Calu3 (cell line): Measurements from ENCODE around the gene ZMYND19. TPM values are rescaled to one million over a fixed set of nuclear protein-coding genes. Genes with fewer than 3 reads are reported as not detected.
"Not testable (repeated sequence)": the region's sequence is repeated elsewhere in the genome, so short reads cannot be mapped to it uniquely, and the experiment has no call there.

Experiments
- BruUV-seq: library from RNA; stranded (reverse); fragments of 400-500 nt; replicated peaks from 2 replicates; lab custom pipeline; 2021; lab: Mats Ljungman, UMichigan
- CTCF ChIA-PET: fragments of 300-600 bp; sonication (Branson Sonifier 250); formaldehyde crosslinking; loops from one replicate; lab custom pipeline; 2022; ENCODE audit warnings: antibody characterized with exemption; lab: Charles Lee
- DNase-seq: peaks from one replicate; pipeline ENCODE4 v3.0.0; 2022
- H3K27ac Mint-ChIP-seq: one replicate; pipeline ENCODE4 v1.8.0; 2022; ENCODE audit warnings: mixed read lengths; ENCODE audit not compliant: unreplicated experiment
- H3K27me3 Mint-ChIP-seq: one replicate; pipeline ENCODE4 v1.8.0; 2022; ENCODE audit warnings: mixed read lengths; ENCODE audit not compliant: unreplicated experiment
- H3K36me3 Mint-ChIP-seq: one replicate; pipeline ENCODE4 v1.8.0; 2022; ENCODE audit warnings: mild to moderate bottlenecking, moderate library complexity, mixed read lengths; ENCODE audit not compliant: insufficient read depth, unreplicated experiment
- H3K4me1 Mint-ChIP-seq: one replicate; pipeline ENCODE4 v1.8.0; 2022; ENCODE audit warnings: mild to moderate bottlenecking, low read depth, mixed read lengths; ENCODE audit not compliant: unreplicated experiment
- H3K4me3 Mint-ChIP-seq: one replicate; pipeline ENCODE4 v1.8.0; 2022; ENCODE audit warnings: mild to moderate bottlenecking, low read depth, moderate library complexity, mixed read lengths; ENCODE audit not compliant: unreplicated experiment
- H3K9me3 Mint-ChIP-seq: one replicate; pipeline ENCODE4 v1.8.0; 2022; ENCODE audit warnings: low read depth, mixed read lengths; ENCODE audit not compliant: unreplicated experiment
- CTCF ChIP-seq: fragments of 200-600 bp; IDR thresholded peaks from one replicate; pipeline ENCODE4 v1.8.0; 2022; ENCODE audit warnings: antibody characterized with exemption; ENCODE audit not compliant: unreplicated experiment
- intact Hi-C: fragments of 100-400 bp; cut with micrococcal nuclease; formaldehyde crosslinking; loops from one replicate; pipeline ENCODE4 v1.10.0; 2022; ENCODE audit not compliant: unreplicated experiment
- total RNA-seq: library from RNA; stranded (reverse); gene quantifications from 2 replicates; pipeline ENCODE4 v1.2.3, GENCODE V29; 2022

ZMYND19 gene
- total RNA-seq, 1 experiment from 2014 or later: 30.0 TPM

- H3K36me3 Mint-ChIP-seq: no peaks in the 10 kb centered on the region
- peaks cover 2% of the 10 kb centered on the region for H3K9me3 Mint-ChIP-seq
- no peak for TF ChIP-seq CTCF
- H3K4me1 Mint-ChIP-seq: no peaks in the 10 kb centered on the region
- H3K27me3 Mint-ChIP-seq: no peaks in the 10 kb centered on the region
- intact Hi-C loops: no loop called here
- H3K4me3 Mint-ChIP-seq: no peak overlapping the region
- H3K27ac Mint-ChIP-seq: no peak overlapping the region
- DNase-seq: no peak
- no TSS peak for BruUV-seq
- CTCF ChIA-PET: no interaction called here
Observed at GRCh38 chr9:137542486-137542885, 47.8 kb downstream of the ZMYND19 start.

- no TSS peak for BruUV-seq
- H3K27ac Mint-ChIP-seq: no peak overlapping the region
- H3K4me3 Mint-ChIP-seq: no peak overlapping the region
- no peaks in the 10 kb centered on the region for H3K4me1 Mint-ChIP-seq
- CTCF ChIA-PET: interaction anchor here (0.6 kb wide), 1 partner anchor 27 kb away, joined by 3 read pairs; no protein-coding TSS in a partner anchor
- TF ChIP-seq CTCF: no peak
- no peaks in the 10 kb centered on the region for H3K9me3 Mint-ChIP-seq
- DNase-seq: no peak
- intact Hi-C loops: no loop called here
- H3K27me3 Mint-ChIP-seq: no peaks in the 10 kb centered on the region
- no peaks in the 10 kb centered on the region for H3K36me3 Mint-ChIP-seq
Observed at GRCh38 chr9:137540536-137540935, 49.8 kb downstream of the ZMYND19 start.

GRCh38 chr9:137538058-137538457 is 52.3 kb downstream of the ZMYND19 start:
- Mint-ChIP-seq H3K27me3 (no peaks in the 10 kb centered on the region), H3K4me1 (peaks cover 9% of the 10 kb centered on the region), H3K9me3 (no peaks in the 10 kb centered on the region), H3K4me3 (no peak overlapping the region), H3K36me3 (peaks cover 4% of the 10 kb centered on the region), H3K27ac (no peak overlapping the region)
- intact Hi-C loops: no loop called here
- BruUV-seq: no TSS peak
- TF ChIP-seq CTCF: no peak
- CTCF ChIA-PET: no interaction called here
- DNase-seq: no peak

- DNase-seq, intact Hi-C loops, BruUV-seq, H3K9me3 Mint-ChIP-seq, H3K36me3 Mint-ChIP-seq, H3K27me3 Mint-ChIP-seq, CTCF ChIA-PET, H3K27ac Mint-ChIP-seq, H3K4me1 Mint-ChIP-seq, H3K4me3 Mint-ChIP-seq: not testable (repeated sequence)
Observed at GRCh38 chr9:137536594-137537131, 53.6 kb downstream of the ZMYND19 start.

GRCh38 chr9:137535120-137535428 is 55.2 kb downstream of the ZMYND19 start:
- H3K27me3 Mint-ChIP-seq: no peaks in the 10 kb centered on the region
- H3K27ac Mint-ChIP-seq: no peak overlapping the region
- no peak for TF ChIP-seq CTCF
- no peak for DNase-seq
- peaks cover 9% of the 10 kb centered on the region for H3K4me1 Mint-ChIP-seq
- CTCF ChIA-PET: interaction anchor here (0.6 to 1.0 kb wide), 6 partner anchors 12 to 600 kb away, joined by 3 to 9 read pairs (median 4); partner anchors contain the start of genes EXD3, NOXA1 and PNPLA7
- H3K9me3 Mint-ChIP-seq: no peaks in the 10 kb centered on the region
- H3K4me3 Mint-ChIP-seq: peak overlapping the region; percentile 50
- no TSS peak for BruUV-seq
- H3K36me3 Mint-ChIP-seq: peaks cover 4% of the 10 kb centered on the region
- intact Hi-C loops: no loop called here
